ENCODE results near the gene TAF10. TPM values are rescaled to one million over a fixed set of nuclear protein-coding genes. Genes with fewer than 3 reads are reported as not detected.

Gene TAF10
- total RNA-seq, 1 donor from 2014 or later: 112 TPM

- H3K4me1 ChIP-seq: peaks cover 63% of the 10 kb centered on the region
- H3K36me3 ChIP-seq: peaks cover 40% of the 10 kb centered on the region
- no peak overlapping the region for H3K4me3 ChIP-seq
- no peaks in the 10 kb centered on the region for H3K27me3 ChIP-seq (ENCODE audit: low read depth)
- H3K9me3 ChIP-seq: no peaks in the 10 kb centered on the region
- intact Hi-C loops (cut with DNase I): no loop called here
- DNase-seq (no peak), ATAC-seq (no peak)
- TF ChIP-seq CTCF (IDR thresholded peaks at IDR 0.05): no peak
- H3K27ac ChIP-seq: peak overlapping the region; percentile 56
Observed at GRCh38 chr11:6608011-6608410, 4.0 kb downstream of the TAF10 start.

- DNase-seq (no peak), ATAC-seq (no peak)
- Histone ChIP-seq H3K4me1 (peaks cover 65% of the 10 kb centered on the region), H3K36me3 (peaks cover 40% of the 10 kb centered on the region), H3K27ac (peak overlapping the region; percentile 56), H3K27me3 (ENCODE audit: low read depth) (no peaks in the 10 kb centered on the region), H3K4me3 (peak overlapping the region; percentile 86), H3K9me3 (no peaks in the 10 kb centered on the region)
- intact Hi-C loops (cut with DNase I): no loop called here
- TF ChIP-seq CTCF (IDR thresholded peaks at IDR 0.05): no peak
Observed at GRCh38 chr11:6607190-6607795, 4.7 kb downstream of the TAF10 start.

GRCh38 chr11:6606471-6607189 lies 5.4 kb downstream of the TAF10 start:
- peak; percentile 91 for DNase-seq
- Histone ChIP-seq H3K4me1 (peaks cover 72% of the 10 kb centered on the region), H3K27me3 (ENCODE audit: low read depth) (no peaks in the 10 kb centered on the region), H3K27ac (peak overlapping the region; percentile 93), H3K9me3 (no peaks in the 10 kb centered on the region), H3K36me3 (peaks cover 45% of the 10 kb centered on the region), H3K4me3 (peak overlapping the region; percentile 86)
- intact Hi-C loops (cut with DNase I): no loop called here
- TF ChIP-seq CTCF (IDR thresholded peaks at IDR 0.05): no peak
- ATAC-seq: peak; percentile 77 to 79

- Histone ChIP-seq H3K27ac (peak overlapping the region; percentile 93), H3K4me3 (peak overlapping the region; percentile 86), H3K27me3 (ENCODE audit: low read depth) (no peaks in the 10 kb centered on the region), H3K4me1 (peaks cover 70% of the 10 kb centered on the region), H3K9me3 (no peaks in the 10 kb centered on the region), H3K36me3 (peaks cover 48% of the 10 kb centered on the region)
- DNase-seq (no peak), ATAC-seq (no peak)
- no peak for TF ChIP-seq CTCF (IDR thresholded peaks at IDR 0.05)
- intact Hi-C loops (cut with DNase I): no loop called here
Observed at GRCh38 chr11:6604790-6605189, 7.2 kb downstream of the TAF10 start.

- H3K4me3 ChIP-seq: peak overlapping the region; percentile 86
- intact Hi-C loops (cut with DNase I): no loop called here
- no peaks in the 10 kb centered on the region for H3K9me3 ChIP-seq
- peaks cover 66% of the 10 kb centered on the region for H3K4me1 ChIP-seq
- H3K27ac ChIP-seq: peak overlapping the region; percentile 93
- no peak for DNase-seq
- H3K36me3 ChIP-seq: peaks cover 48% of the 10 kb centered on the region
- peak; percentile 19 for TF ChIP-seq CTCF (IDR thresholded peaks at IDR 0.05)
- ATAC-seq: peak; percentile 57 to 60
- H3K27me3 ChIP-seq (ENCODE audit: low read depth): no peaks in the 10 kb centered on the region
Observed at GRCh38 chr11:6604081-6604626, 7.9 kb downstream of the TAF10 start.
